GM18517 (cell line): ENCODE results near the gene BZW2.

Experiments
- ATAC-seq: cut with Tn5 transposase; IDR thresholded peaks from one replicate; pipeline ENCODE4 v1.9.1; 2021; ENCODE audit warnings: mild to moderate bottlenecking, moderate library complexity; ENCODE audit not compliant: unreplicated experiment

BZW2 gene

DNA sequence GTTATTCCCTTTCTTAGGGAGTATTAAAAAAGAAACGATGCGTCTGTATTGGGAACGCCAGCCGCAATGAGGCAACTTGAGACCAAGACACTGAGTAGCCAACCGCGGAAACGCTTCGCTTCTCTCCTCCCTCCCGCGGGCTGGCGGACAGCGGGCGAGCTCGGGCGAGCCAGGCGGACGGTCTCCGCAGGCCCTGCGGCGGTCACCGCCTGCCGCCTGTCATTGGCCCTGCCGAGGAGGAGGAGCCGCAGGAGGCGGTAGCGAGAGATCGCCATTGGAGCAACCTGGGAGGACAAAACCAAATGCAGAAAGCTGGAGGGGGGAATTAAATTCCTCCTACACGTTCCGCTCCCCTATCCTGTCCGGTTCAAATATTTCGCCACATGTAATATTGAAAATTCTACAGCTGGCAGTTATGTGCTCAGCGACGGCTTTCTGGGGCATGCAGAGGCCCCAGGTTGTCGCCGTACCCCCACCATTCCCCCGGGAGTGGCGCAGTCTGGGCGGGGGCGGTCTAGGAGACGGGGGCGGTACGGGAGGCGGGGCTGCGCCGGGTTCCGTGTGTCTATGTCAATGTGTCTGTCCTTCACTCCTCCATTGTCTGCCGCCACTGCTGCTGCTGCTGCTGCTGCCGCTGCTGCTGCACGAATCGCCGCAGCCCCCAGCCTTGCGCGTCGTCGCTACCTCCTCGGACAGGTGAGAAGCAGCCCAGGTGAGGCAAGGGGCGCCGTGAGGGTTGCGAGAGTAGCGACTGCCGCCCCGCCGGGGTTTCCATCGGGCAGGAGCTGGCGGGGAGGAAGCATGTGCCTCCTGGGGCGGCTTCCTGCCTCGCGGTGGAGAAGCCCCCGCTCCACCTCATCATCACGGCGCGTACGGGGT lies at the start of gene BZW2, which contains the start of gene ANKMY2:
Gene BZW2, plus strand, starts transcription at position 589 of the 879 bp plus-strand sequence. CDS start 19,263 bp downstream, outside the sequence.
Gene ANKMY2, minus strand, starts transcription at position 162 of the 879 bp plus-strand sequence. CDS start 181 bp downstream, outside the sequence.
- ATAC-seq: peak; percentile 96

GRCh38 chr7:16598015-16598414 lies 48.0 kb upstream of the BZW2 start:
- ATAC-seq: no peak

DNA sequence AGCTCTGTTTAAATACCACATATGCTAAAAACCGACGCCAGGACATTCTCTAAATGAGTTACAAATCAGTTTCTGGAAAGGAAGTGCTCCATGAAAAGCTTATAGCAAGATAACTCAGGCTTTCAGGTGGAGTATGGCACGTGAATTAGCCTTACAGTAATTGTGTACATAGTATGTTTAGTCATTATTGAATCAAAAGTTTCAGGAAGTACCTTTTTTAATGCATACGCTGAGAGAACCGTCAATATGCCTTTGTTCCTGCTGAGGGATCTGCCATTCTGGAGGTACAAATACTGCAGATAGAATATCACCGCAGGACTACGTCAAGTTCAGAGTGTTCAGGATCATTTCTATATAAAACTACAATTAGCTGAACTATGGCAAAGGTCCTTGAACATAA lies 46.1 kb upstream of the BZW2 start:
- no peak for ATAC-seq

GRCh38 chr7:16603633-16604032 lies 42.3 kb upstream of the BZW2 start:
- ATAC-seq: no peak

DNA sequence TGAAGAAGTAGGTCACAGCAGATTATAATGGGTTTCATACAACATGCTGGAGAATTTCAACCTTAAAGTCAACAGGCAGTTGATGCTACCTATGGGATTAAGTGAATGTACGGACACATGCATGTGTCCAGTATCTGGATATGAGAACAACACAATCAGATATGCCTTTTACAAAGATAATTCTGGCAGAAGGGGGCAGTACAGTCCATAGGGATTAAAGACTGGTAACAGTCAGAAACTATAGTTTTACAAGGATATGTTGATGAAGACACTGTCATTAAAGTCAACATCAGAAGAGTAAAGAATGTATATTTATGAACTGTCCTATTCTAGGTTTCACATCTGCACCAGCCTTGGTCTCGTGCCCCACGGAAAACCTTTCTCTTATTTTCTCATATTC lies 41.9 kb upstream of the BZW2 start:
- ATAC-seq: no peak

- no peak for ATAC-seq
These were observed 39.3 kb upstream of the BZW2 start for GRCh38 chr7:16606704-16607103.

- ATAC-seq: peak; percentile 93
These were observed 36.0 kb upstream of the BZW2 start for GRCh38 chr7:16609842-16610450.

GRCh38 chr7:16611711-16612110 lies 34.3 kb upstream of the BZW2 start:
- ATAC-seq: no peak

DNA sequence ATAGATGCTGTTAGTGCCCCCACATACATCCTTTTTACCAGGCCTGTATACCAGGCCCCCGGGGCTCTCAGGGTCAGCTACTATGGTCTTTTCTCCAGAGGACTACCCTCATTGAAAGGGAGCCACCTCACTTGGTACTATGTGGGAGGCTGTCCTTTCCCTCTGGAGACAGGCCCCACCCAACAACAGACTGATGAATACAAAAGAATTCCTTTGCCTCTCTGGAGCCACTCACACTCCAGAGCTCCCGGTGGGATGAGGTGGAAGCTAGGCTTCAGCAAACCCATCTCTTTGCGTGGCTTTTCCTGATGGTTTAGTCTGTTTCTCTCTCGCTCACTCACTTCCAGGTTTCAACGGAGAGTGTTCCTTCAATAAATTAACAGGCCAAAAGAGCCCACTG lies 30.8 kb upstream of the BZW2 start:
- ATAC-seq: no peak

DNA sequence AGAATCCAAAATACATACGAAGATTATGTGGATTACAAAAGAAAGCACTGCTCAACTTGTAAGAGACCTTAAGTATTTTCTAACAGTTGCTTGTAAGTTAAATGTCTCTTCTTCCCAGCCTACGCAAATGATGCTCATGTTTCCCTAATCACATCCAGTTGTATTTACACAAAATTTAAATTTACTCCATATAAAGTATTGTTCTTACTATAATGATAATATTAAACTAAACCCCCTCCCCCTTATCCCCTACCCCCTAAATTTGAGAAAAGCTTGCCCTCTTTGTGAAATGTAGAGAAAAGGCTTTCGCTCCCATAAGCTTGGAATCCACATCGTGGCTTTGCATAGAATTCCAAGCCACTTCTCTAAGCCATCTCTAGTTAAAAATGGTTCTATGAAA lies 29.9 kb upstream of the BZW2 start:
- ATAC-seq: no peak

DNA sequence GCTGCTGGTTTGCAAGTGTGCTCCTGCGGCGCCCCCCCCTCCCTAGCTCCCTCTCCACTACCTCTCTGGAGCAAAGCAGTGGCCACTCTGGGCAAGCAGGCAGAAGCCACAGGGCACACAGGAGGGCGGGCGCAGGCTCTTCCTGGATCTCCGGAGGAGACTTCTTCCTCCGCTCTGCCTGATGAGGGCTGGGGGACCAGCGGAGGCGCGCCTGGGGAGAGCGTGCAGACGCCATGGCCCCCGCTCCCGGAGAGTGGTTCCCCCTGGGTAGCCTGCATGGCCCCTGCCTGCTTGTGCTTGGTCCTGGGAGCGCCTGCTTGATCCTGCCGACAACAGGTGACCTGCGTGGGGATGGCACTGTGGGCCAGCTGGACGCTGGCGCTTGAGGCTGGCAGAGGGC lies 29.4 kb upstream of the BZW2 start:
- no peak for ATAC-seq

GRCh38 chr7:16619979-16620408 lies 26.0 kb upstream of the BZW2 start:
- peak; percentile 95 for ATAC-seq

DNA sequence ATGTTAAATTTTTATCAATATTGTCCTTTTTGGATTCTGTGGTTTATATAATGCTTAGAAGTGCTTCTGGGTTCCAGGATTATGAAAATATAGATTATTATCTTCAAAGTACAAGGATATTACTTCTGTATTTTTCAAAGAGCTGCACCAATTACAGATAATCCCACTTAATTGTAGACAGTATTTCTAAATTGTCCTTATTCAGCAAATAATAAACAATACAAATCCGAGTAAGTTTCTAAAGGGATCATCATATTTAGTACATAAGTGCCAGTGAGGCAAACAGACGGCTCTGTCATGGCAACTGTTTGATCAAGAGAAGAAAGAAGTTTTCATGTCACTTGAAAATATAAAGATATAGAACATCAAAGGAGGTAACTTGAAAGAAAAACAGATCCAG lies 19.6 kb upstream of the BZW2 start:
- no peak for ATAC-seq

GRCh38 chr7:16627236-16627635 lies 18.7 kb upstream of the BZW2 start:
- no peak for ATAC-seq

- ATAC-seq: no peak
These were observed 15.3 kb upstream of the BZW2 start for GRCh38 chr7:16630654-16631053.

- no peak for ATAC-seq
These were observed 11.7 kb upstream of the BZW2 start for GRCh38 chr7:16634271-16634738.

DNA sequence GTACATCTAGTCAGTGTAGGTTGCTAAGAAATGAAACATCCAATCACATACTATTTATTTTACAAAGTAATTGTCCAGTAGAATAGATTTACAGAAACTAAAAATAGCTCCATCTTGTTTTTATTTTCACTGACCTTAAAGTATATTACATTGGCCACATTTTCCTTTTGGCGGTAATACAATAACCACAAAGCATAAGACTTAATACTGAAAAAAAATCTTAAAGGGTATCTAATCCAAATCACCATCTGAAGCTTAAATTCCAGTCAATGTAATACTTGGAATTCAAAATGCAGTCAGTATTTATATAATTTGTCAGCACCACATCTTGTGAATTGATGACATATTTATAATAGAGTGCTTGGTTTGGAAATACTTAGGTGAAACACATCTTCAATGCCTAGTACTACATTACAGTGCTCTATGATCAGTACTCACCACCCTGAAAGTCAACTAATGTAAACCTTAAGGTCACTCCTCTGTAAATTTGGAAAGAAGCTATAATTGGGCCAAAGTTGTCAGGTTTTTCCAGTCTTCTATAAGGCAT lies 9.4 kb upstream of the BZW2 start:
- ATAC-seq: no peak

GRCh38 chr7:16637379-16637778 lies 8.6 kb upstream of the BZW2 start:
- no peak for ATAC-seq

GRCh38 chr7:16638282-16639280 lies 7.4 kb upstream of the BZW2 start:
- ATAC-seq: no peak

DNA sequence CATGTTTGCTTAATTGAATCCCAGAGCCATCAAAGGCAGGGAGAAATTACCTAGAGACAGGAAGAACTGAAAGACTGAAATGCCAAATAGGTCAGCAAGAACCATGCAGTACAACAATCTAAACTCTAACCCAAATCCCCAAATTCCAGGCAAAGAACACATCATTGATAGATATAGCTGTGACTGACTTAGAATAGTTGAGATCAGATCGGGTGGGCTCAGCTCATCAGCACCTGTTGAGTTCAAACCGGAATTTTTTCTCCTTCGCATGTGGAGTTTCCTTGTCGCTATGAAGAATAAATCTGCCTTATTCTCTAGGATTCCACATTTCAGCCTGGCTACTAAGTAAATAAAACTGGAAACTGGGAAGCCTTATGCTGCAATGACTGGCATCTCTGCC lies 1.8 kb upstream of the BZW2 start:
- no peak for ATAC-seq
